Upper lobe of left lung (tissue), 6 donors: ENCODE data around the gene SYNDIG1L. TPM values are rescaled to one million over a fixed set of nuclear protein-coding genes. Genes with fewer than 3 reads are reported as not detected.

Experiments used
- ATAC-seq, 2 donors: fragments of 200-7000 bp; cut with Tn5 transposase; one replicate each; pipeline ENCODE4 v1.9.1; 2022; ENCODE audit warnings: mild to moderate bottlenecking in 2 of 2, moderate library complexity in 2 of 2; ENCODE audit not compliant: low FRiP score in 2 of 2
- DNase-seq, 2 donors: peaks; one replicate each; pipeline ENCODE4 v3.0.0-alpha.2; 2019 to 2020
- H3K27ac ChIP-seq, 4 donors: fragments of 200-600 bp; sonication (generic); one replicate each; pipeline ENCODE4 v1.5.1; 2016 to 2019
- H3K27me3 ChIP-seq, 4 donors: fragments of 200-600 bp; sonication (generic); one replicate each; pipeline ENCODE4 v1.5.1; 2017 to 2019
- H3K36me3 ChIP-seq, 4 donors: fragments of 200-600 bp; sonication (generic); one replicate each; pipeline ENCODE4 v1.5.1; 2016 to 2019
- H3K4me1 ChIP-seq, 4 donors: fragments of 200-600 bp; sonication (generic); one replicate each; pipeline ENCODE4 v1.5.1; 2018 to 2019
- H3K4me3 ChIP-seq, 4 donors: fragments of 200-600 bp; sonication (generic); one replicate each; pipeline ENCODE4 v1.5.1; 2017 to 2019; ENCODE audit warnings: mild to moderate bottlenecking in 2 of 4, moderate library complexity in 1 of 4
- H3K9me3 ChIP-seq, 4 donors: fragments of 200-600 bp; sonication (generic); one replicate each; pipeline ENCODE4 v1.5.1; 2018 to 2019
- EP300 ChIP-seq, 4 donors: sonication (generic); formaldehyde crosslinking; IDR thresholded peaks; one replicate each; pipeline ENCODE4 v1.5.1; 2017; ENCODE audit warnings: antibody characterized with exemption in 4 of 4, control low read depth in 2 of 4
- POLR2A ChIP-seq, 4 donors: fragments of 450-650 bp; IDR thresholded peaks; one replicate each; pipeline ENCODE4 v1.5.1; 2016 to 2017; ENCODE audit warnings: antibody characterized with exemption in 4 of 4, mild to moderate bottlenecking in 2 of 4
- POLR2AphosphoS5 ChIP-seq, 2 donors: sonication (generic); formaldehyde crosslinking; IDR thresholded peaks; one replicate each; pipeline ENCODE4 v1.5.1; 2017; ENCODE audit warnings: antibody characterized with exemption in 2 of 2
- WGBS, 2 donors: methylation state at CpG; one replicate each; pipeline ENCODE4 v1.1.5; 2017 to 2018; 5-methylcytosine and 5-hydroxymethylcytosine counted together
- total RNA-seq, 6 donors: library from RNA; depleted of rRNA in 4 of 6; stranded (reverse); fragments of >200 nt in 4 of 6; gene quantifications; one replicate each; pipeline versions ENCODE4 v1.1.0 to v1.2.1, GENCODE V29; 2016 to 2021
- TF ChIP-seq, protein P1 (sequence below), 6 experiments: fragments of 450-650 bp in 4 of 6; fragments of 200-600 bp in 2 of 6; sonication (generic) in 2 of 6; IDR thresholded peaks; one replicate each; pipeline ENCODE4 v1.5.1; 2016 to 2019; ENCODE audit warnings: antibody characterized with exemption in 6 of 6
- donor health status: DM: no; HTN: no; CAD: no; lungs with moderate emphysema.
- donor health status: DM: no; HTN: yes; CAD: no; lungs with severe emphysema.

Gene SYNDIG1L
- total RNA-seq, 6 donors from 2014 or later: 0.88 to 10.5 (median 2.8) TPM

DNA sequence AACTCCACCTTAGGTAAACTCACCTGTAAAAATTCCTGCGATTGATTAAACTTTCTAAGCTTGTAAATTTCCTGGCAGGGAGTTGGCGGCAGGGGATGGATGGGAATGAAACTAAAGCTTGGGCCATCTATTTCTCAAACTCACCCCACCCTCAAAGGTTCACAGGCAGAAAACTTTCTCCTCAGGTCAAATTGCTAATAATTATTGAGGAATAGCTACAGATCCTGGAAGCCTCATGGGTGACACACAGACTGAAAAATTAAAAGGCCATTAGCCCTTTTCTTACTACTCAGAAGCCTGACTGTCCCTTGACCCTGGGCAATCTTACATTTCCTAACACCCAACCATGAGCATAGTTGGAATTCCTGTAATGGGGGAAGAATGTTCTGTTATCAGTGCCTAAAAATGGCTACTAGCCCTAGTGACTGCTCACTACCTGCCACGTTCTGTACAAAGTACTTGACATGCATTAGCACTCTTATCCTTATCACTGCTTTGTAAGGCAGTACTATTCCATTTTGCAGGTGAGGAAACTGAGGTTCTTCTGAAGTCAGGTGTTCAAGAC, 12.4 kb upstream of the SYNDIG1L start:
- Histone ChIP-seq H3K4me3 (no peak overlapping the region), H3K9me3 (no peaks in the 10 kb centered on the region), H3K4me1 (no peaks in the 10 kb centered on the region), H3K27me3 (no peaks in the 10 kb centered on the region), H3K27ac (no peak overlapping the region), H3K36me3 (no peaks in the 10 kb centered on the region)
- no peak for ATAC-seq
- DNase-seq: no peak
- WGBS, 2 donors: 47 to 54% methylated on average over 3 of the region's 3 CpGs
- TF ChIP-seq POLR2A (IDR thresholded peaks at IDR 0.05): no peak
- TF ChIP-seq EP300 (IDR thresholded peaks at IDR 0.05): no peak
- TF ChIP-seq, protein P1, sequence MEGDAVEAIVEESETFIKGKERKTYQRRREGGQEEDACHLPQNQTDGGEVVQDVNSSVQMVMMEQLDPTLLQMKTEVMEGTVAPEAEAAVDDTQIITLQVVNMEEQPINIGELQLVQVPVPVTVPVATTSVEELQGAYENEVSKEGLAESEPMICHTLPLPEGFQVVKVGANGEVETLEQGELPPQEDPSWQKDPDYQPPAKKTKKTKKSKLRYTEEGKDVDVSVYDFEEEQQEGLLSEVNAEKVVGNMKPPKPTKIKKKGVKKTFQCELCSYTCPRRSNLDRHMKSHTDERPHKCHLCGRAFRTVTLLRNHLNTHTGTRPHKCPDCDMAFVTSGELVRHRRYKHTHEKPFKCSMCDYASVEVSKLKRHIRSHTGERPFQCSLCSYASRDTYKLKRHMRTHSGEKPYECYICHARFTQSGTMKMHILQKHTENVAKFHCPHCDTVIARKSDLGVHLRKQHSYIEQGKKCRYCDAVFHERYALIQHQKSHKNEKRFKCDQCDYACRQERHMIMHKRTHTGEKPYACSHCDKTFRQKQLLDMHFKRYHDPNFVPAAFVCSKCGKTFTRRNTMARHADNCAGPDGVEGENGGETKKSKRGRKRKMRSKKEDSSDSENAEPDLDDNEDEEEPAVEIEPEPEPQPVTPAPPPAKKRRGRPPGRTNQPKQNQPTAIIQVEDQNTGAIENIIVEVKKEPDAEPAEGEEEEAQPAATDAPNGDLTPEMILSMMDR (IDR thresholded peaks at IDR 0.05): no peak
- TF ChIP-seq POLR2AphosphoS5 (IDR thresholded peaks at IDR 0.05): no peak

DNA sequence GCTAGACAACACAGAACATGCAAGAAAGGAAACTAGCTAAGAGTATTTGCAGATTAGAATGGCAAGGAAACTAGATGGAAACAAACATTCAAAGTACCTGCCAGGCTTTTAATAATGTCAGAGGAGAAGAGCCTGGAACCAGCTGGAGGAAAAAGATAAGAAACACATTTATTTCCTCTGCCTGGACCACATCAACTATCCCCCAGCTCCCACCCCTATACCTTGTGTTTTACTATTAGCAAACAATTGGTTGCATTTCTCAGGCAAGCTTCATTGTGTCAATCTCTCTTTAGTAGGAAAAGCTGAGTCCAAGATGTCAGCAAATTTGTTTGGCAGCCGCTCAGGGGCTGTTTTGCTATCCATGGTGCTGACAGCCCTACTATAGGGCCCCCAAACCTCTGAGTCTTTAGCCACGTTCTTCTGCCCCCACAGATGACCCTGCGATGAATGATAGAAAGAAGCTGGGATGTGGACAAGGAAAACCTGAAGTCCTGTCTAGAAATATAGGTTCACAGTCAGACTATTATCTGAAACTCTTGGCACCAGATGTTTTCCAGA, 11.6 kb upstream of the SYNDIG1L start:
- no peaks in the 10 kb centered on the region for H3K27me3 ChIP-seq
- ATAC-seq: no peak
- no peak for DNase-seq
- WGBS, 2 donors: 30 to 47% methylated on average over 3 of the region's 3 CpGs
- TF ChIP-seq, protein P1 (IDR thresholded peaks at IDR 0.05): no peak
- TF ChIP-seq POLR2A (IDR thresholded peaks at IDR 0.05): no peak
- TF ChIP-seq POLR2AphosphoS5 (IDR thresholded peaks at IDR 0.05): no peak
- TF ChIP-seq EP300 (IDR thresholded peaks at IDR 0.05): no peak
- H3K36me3 ChIP-seq: no peaks in the 10 kb centered on the region
- no peak overlapping the region for H3K4me3 ChIP-seq
- no peaks in the 10 kb centered on the region for H3K9me3 ChIP-seq
- H3K27ac ChIP-seq: no peak overlapping the region
- H3K4me1 ChIP-seq: no peaks in the 10 kb centered on the region

DNA sequence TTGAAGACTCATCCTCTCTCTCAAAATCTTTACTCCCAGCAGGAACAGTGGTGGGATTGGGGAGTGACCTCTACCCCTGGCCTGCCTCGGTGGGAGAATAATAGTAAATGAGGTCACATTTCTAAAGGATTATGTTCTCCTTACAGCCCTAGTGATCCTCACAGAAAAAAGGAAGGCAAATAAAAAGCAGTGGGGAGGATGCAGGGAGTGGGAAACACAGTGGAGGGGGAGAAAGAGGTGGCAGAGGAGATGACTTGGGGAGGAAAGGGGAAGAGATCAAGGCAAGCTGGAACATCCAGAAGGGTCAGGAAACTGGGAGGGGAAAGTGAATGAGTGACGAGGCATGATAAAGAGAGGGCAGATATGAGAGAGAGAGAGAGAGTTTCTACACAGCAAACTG, 8.3 kb upstream of the SYNDIG1L start:
- DNase-seq: no peak
- no peak for ATAC-seq
- 27 to 47% methylated on average over 2 of the region's 2 CpGs for WGBS, 2 donors
- Histone ChIP-seq H3K4me1 (no peaks in the 10 kb centered on the region), H3K4me3 (no peak overlapping the region), H3K27me3 (no peaks in the 10 kb centered on the region), H3K36me3 (no peaks in the 10 kb centered on the region), H3K27ac (no peak overlapping the region), H3K9me3 (no peaks in the 10 kb centered on the region)
- TF ChIP-seq, protein P1 (IDR thresholded peaks at IDR 0.05): no peak
- no peak for TF ChIP-seq POLR2A (IDR thresholded peaks at IDR 0.05)
- TF ChIP-seq POLR2AphosphoS5 (IDR thresholded peaks at IDR 0.05): no peak
- TF ChIP-seq EP300 (IDR thresholded peaks at IDR 0.05): no peak

DNA sequence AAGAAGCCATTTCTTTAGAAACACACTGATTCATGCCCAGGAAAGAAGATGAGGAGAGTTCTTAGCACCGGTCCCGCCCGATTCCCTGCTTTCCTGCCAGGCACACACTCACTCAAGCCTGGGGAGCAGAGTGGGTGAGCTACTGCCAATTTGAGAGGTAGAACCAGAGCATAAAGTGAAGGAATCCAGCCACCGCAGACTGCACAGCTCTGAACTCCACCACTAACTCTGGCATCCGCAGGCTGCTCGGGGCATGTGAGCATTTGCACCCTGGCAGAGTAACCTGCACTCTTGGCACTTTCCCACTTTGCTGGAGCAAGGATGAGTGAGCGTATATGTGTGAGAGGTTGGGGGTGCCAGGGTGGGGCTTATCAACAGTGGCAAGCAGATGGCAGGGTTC, 4.0 kb upstream of the SYNDIG1L start:
- peaks cover 0 to 10% (median 3%) of the 10 kb centered on the region in 4 donors for H3K4me1 ChIP-seq
- no peak overlapping the region for H3K4me3 ChIP-seq
- no peak overlapping the region for H3K27ac ChIP-seq
- WGBS, 2 donors: 89 to 96% methylated on average over 7 of the region's 7 CpGs
- no peak for DNase-seq
- H3K36me3 ChIP-seq: no peaks in the 10 kb centered on the region
- no peak for TF ChIP-seq EP300 (IDR thresholded peaks at IDR 0.05)
- TF ChIP-seq, protein P1 (IDR thresholded peaks at IDR 0.05): no peak
- TF ChIP-seq POLR2AphosphoS5 (IDR thresholded peaks at IDR 0.05): no peak
- no peak for TF ChIP-seq POLR2A (IDR thresholded peaks at IDR 0.05)
- peaks cover 0 to 8% (median 2%) of the 10 kb centered on the region in 4 donors for H3K27me3 ChIP-seq
- no peak for ATAC-seq
- H3K9me3 ChIP-seq: no peaks in the 10 kb centered on the region

DNA sequence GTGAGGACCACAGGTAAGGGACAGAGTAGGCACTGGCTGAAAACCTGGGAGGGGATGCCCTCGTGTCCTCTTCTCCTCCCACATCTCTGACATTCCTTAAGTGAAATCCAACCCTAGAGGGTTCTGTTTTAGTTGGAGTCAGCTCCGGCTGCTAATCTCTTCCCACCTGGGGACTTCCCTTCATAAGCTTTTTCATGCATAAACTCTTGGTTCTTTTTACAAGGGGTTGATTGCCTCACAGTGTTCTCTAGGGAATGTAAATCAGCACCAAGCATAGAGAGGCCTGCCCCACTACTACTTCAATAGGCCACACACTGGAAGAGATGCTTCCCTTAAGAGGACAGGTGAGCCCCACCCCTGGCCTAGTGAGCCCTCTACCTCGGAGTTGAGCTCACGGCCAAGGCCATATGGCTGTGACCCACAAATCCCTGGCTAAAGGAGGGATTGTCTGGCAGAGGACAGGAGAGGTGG, 3.2 kb upstream of the SYNDIG1L start:
- Histone ChIP-seq H3K4me1 (peaks cover 0 to 10% (median 3%) of the 10 kb centered on the region in 4 donors), H3K4me3 (no peak overlapping the region), H3K9me3 (no peaks in the 10 kb centered on the region), H3K27ac (no peak overlapping the region), H3K36me3 (no peaks in the 10 kb centered on the region), H3K27me3 (peaks cover 0 to 9% (median 2%) of the 10 kb centered on the region in 4 donors)
- no peak for TF ChIP-seq POLR2AphosphoS5 (IDR thresholded peaks at IDR 0.05)
- no peak for ATAC-seq
- WGBS, 2 donors: 50 to 62% methylated on average over 2 to 4 of the region's 4 CpGs
- DNase-seq: no peak
